Measurements from ENCODE around the gene GNL1. TPM values are rescaled to one million over a fixed set of nuclear protein-coding genes. Genes with fewer than 3 reads are reported as not detected.
A peak's percentile ranks its signal among the peaks of the same experiment; 100 is the strongest.

Gene GNL1
- total and polyA plus RNA-seq, 9 of the 15 experiments (the other 6 are each of a cell fraction or from before 2014, with no cell fraction given) = 0.73 to 112 (median 58.0) TPM

- TF ChIP-seq RREB1 (CRISPR knock-in tag; IDR thresholded peaks at IDR 0.05) (no peak), E2F1 (CRISPR knock-in tag; IDR thresholded peaks at IDR 0.05) (peak; percentile 46; the same call in 1 of the 2 replicates), NFXL1 (CRISPR knock-in tag; IDR thresholded peaks at IDR 0.05) (no peak), ZNF3 (CRISPR knock-in tag; IDR thresholded peaks at IDR 0.05) (no peak), KDM5B (IDR thresholded peaks at IDR 0.05; ENCODE audit: insufficient replicate concordance, low read depth, low read length) (peak; percentile 14), TAL1 (IDR thresholded peaks at IDR 0.05) (no peak), L3MBTL2 (IDR thresholded peaks at IDR 0.05) (peak; percentile 35; the same call in 1 of the 2 replicates), ZNF311 (CRISPR knock-in tag; IDR thresholded peaks at IDR 0.05) (no peak), XRCC5 (IDR thresholded peaks at IDR 0.05; ENCODE audit: low read depth, low read length) (no peak), ZBTB40 (IDR thresholded peaks at IDR 0.05) (no peak), ZBTB40 (CRISPR knock-in tag; IDR thresholded peaks at IDR 0.05) (no peak)
These were observed 1.1 kb downstream of the GNL1 start (continued) for GRCh38 chr6:30554962-30555815.

Measured in K562 (cell line).